Liver (tissue), 3 donors: ENCODE data around the gene DAGLB.

Experiments
- EGR1 ChIP-seq, 2 donors: IDR thresholded peaks; 2 replicates each; pipeline ENCODE4 v1.6.1; 2016 to 2018; ENCODE audit warnings: antibody characterized with exemption in 2 of 2, low read depth in 2 of 2
- TAF1 ChIP-seq: conservative IDR thresholded peaks from 2 replicates; pipeline ENCODE4 v1.6.1; 2016; ENCODE audit warnings: antibody characterized with exemption, mild to moderate bottlenecking
- YY1 ChIP-seq: IDR thresholded peaks from 2 replicates; pipeline ENCODE4 v1.6.1; 2016; ENCODE audit warnings: antibody characterized with exemption, mild to moderate bottlenecking
- TF ChIP-seq, protein P1 (sequence below): fragments of 150-350 bp; IDR thresholded peaks from 2 replicates; pipeline ENCODE4 v1.5.1; 2017; ENCODE audit warnings: improper control_type of control experiment, low read depth, low read length; ENCODE audit not compliant: missing input control
- TF ChIP-seq, protein P2 (sequence below): IDR thresholded peaks from 2 replicates; pipeline ENCODE4 v1.6.1; 2016; ENCODE audit warnings: antibody characterized with exemption, mild to moderate bottlenecking
- donor health status: healthy.
- donor health status: healthy.

DNA sequence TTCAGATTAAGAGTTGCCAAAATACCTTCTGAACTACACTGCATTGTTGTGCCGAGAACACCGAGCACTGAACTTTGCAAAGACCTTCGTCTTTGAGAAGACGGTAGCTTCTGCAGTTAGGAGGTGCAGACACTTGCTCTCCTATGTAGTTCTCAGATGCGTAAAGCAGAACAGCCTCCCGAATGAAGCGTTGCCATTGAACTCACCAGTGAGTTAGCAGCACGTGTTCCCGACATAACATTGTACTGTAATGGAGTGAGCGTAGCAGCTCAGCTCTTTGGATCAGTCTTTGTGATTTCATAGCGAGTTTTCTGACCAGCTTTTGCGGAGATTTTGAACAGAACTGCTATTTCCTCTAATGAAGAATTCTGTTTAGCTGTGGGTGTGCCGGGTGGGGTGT, 45.0 kb downstream of the DAGLB start:
- TF ChIP-seq, protein P1, sequence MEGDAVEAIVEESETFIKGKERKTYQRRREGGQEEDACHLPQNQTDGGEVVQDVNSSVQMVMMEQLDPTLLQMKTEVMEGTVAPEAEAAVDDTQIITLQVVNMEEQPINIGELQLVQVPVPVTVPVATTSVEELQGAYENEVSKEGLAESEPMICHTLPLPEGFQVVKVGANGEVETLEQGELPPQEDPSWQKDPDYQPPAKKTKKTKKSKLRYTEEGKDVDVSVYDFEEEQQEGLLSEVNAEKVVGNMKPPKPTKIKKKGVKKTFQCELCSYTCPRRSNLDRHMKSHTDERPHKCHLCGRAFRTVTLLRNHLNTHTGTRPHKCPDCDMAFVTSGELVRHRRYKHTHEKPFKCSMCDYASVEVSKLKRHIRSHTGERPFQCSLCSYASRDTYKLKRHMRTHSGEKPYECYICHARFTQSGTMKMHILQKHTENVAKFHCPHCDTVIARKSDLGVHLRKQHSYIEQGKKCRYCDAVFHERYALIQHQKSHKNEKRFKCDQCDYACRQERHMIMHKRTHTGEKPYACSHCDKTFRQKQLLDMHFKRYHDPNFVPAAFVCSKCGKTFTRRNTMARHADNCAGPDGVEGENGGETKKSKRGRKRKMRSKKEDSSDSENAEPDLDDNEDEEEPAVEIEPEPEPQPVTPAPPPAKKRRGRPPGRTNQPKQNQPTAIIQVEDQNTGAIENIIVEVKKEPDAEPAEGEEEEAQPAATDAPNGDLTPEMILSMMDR: no peak
- TF ChIP-seq EGR1 (IDR thresholded peaks at IDR 0.05; ENCODE audit: low read depth in 2 of 2) (no peak), TAF1 (no peak), YY1 (no peak)
- TF ChIP-seq, protein P2, sequence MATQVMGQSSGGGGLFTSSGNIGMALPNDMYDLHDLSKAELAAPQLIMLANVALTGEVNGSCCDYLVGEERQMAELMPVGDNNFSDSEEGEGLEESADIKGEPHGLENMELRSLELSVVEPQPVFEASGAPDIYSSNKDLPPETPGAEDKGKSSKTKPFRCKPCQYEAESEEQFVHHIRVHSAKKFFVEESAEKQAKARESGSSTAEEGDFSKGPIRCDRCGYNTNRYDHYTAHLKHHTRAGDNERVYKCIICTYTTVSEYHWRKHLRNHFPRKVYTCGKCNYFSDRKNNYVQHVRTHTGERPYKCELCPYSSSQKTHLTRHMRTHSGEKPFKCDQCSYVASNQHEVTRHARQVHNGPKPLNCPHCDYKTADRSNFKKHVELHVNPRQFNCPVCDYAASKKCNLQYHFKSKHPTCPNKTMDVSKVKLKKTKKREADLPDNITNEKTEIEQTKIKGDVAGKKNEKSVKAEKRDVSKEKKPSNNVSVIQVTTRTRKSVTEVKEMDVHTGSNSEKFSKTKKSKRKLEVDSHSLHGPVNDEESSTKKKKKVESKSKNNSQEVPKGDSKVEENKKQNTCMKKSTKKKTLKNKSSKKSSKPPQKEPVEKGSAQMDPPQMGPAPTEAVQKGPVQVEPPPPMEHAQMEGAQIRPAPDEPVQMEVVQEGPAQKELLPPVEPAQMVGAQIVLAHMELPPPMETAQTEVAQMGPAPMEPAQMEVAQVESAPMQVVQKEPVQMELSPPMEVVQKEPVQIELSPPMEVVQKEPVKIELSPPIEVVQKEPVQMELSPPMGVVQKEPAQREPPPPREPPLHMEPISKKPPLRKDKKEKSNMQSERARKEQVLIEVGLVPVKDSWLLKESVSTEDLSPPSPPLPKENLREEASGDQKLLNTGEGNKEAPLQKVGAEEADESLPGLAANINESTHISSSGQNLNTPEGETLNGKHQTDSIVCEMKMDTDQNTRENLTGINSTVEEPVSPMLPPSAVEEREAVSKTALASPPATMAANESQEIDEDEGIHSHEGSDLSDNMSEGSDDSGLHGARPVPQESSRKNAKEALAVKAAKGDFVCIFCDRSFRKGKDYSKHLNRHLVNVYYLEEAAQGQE: no peak
